Calu3 (cell line): ENCODE measurements around the gene TMTC2. TPM values are rescaled to one million over a fixed set of nuclear protein-coding genes. Genes with fewer than 3 reads are reported as not detected.

Source experiments
- BruUV-seq: library from RNA; stranded (reverse); fragments of 400-500 nt; replicated peaks from 2 replicates; lab custom pipeline; 2021; lab: Mats Ljungman, UMichigan
- CTCF ChIA-PET: fragments of 300-600 bp; sonication (Branson Sonifier 250); formaldehyde crosslinking; loops from one replicate; lab custom pipeline; 2022; ENCODE audit warnings: antibody characterized with exemption; lab: Charles Lee
- DNase-seq: peaks from one replicate; pipeline ENCODE4 v3.0.0; 2022
- H3K27ac Mint-ChIP-seq: one replicate; pipeline ENCODE4 v1.8.0; 2022; ENCODE audit warnings: mixed read lengths; ENCODE audit not compliant: unreplicated experiment
- H3K27me3 Mint-ChIP-seq: one replicate; pipeline ENCODE4 v1.8.0; 2022; ENCODE audit warnings: mixed read lengths; ENCODE audit not compliant: unreplicated experiment
- H3K36me3 Mint-ChIP-seq: one replicate; pipeline ENCODE4 v1.8.0; 2022; ENCODE audit warnings: mild to moderate bottlenecking, moderate library complexity, mixed read lengths; ENCODE audit not compliant: insufficient read depth, unreplicated experiment
- H3K4me1 Mint-ChIP-seq: one replicate; pipeline ENCODE4 v1.8.0; 2022; ENCODE audit warnings: mild to moderate bottlenecking, low read depth, mixed read lengths; ENCODE audit not compliant: unreplicated experiment
- H3K4me3 Mint-ChIP-seq: one replicate; pipeline ENCODE4 v1.8.0; 2022; ENCODE audit warnings: mild to moderate bottlenecking, low read depth, moderate library complexity, mixed read lengths; ENCODE audit not compliant: unreplicated experiment
- H3K9me3 Mint-ChIP-seq: one replicate; pipeline ENCODE4 v1.8.0; 2022; ENCODE audit warnings: low read depth, mixed read lengths; ENCODE audit not compliant: unreplicated experiment
- CTCF ChIP-seq: fragments of 200-600 bp; IDR thresholded peaks from one replicate; pipeline ENCODE4 v1.8.0; 2022; ENCODE audit warnings: antibody characterized with exemption; ENCODE audit not compliant: unreplicated experiment
- intact Hi-C: fragments of 100-400 bp; cut with micrococcal nuclease; formaldehyde crosslinking; loops from one replicate; pipeline ENCODE4 v1.10.0; 2022; ENCODE audit not compliant: unreplicated experiment
- total RNA-seq: library from RNA; stranded (reverse); gene quantifications from 2 replicates; pipeline ENCODE4 v1.2.3, GENCODE V29; 2022

TMTC2 gene
- total RNA-seq, 1 experiment from 2014 or later, result 31.2 TPM

GRCh38 chr12:82877963-82878362, 191.3 kb downstream of the TMTC2 start:
- no peaks in the 10 kb centered on the region for H3K27me3 Mint-ChIP-seq
- CTCF ChIA-PET, result no interaction called here
- H3K36me3 Mint-ChIP-seq, result no peaks in the 10 kb centered on the region
- intact Hi-C loops, result no loop called here
- no peak overlapping the region for H3K4me3 Mint-ChIP-seq
- no peak for DNase-seq
- no peaks in the 10 kb centered on the region for H3K9me3 Mint-ChIP-seq
- BruUV-seq, result no TSS peak
- TF ChIP-seq CTCF, result no peak
- H3K27ac Mint-ChIP-seq, result no peak overlapping the region
- H3K4me1 Mint-ChIP-seq, result no peaks in the 10 kb centered on the region

GRCh38 chr12:82880442-82880901, 193.8 kb downstream of the TMTC2 start:
- Mint-ChIP-seq H3K36me3 (no peaks in the 10 kb centered on the region), H3K4me1 (no peaks in the 10 kb centered on the region), H3K27me3 (no peaks in the 10 kb centered on the region), H3K9me3 (no peaks in the 10 kb centered on the region), H3K4me3 (no peak overlapping the region), H3K27ac (no peak overlapping the region)
- BruUV-seq, result no TSS peak
- no peak for TF ChIP-seq CTCF
- CTCF ChIA-PET, result no interaction called here
- intact Hi-C loops, result no loop called here
- no peak for DNase-seq

- Mint-ChIP-seq H3K27ac (no peak overlapping the region), H3K4me1 (no peaks in the 10 kb centered on the region), H3K36me3 (no peaks in the 10 kb centered on the region), H3K9me3 (no peaks in the 10 kb centered on the region), H3K4me3 (no peak overlapping the region), H3K27me3 (no peaks in the 10 kb centered on the region)
- intact Hi-C loops, result no loop called here
- no peak for TF ChIP-seq CTCF
- no peak for DNase-seq
- CTCF ChIA-PET, result no interaction called here
- no TSS peak for BruUV-seq
Measured at GRCh38 chr12:82883394-82884355, 197.0 kb downstream of the TMTC2 start.

- no TSS peak for BruUV-seq
- intact Hi-C loops, result no loop called here
- Mint-ChIP-seq H3K36me3 (no peaks in the 10 kb centered on the region), H3K27ac (no peak overlapping the region), H3K9me3 (no peaks in the 10 kb centered on the region), H3K27me3 (no peaks in the 10 kb centered on the region), H3K4me1 (no peaks in the 10 kb centered on the region), H3K4me3 (no peak overlapping the region)
- CTCF ChIA-PET, result interaction anchor here (0.6 to 0.7 kb wide), 2 partner anchors 27 to 186 kb away, joined by 3 to 4 read pairs; no protein-coding TSS in a partner anchor
- no peak for DNase-seq
- no peak for TF ChIP-seq CTCF
Measured at GRCh38 chr12:82886671-82887340, 200.1 kb downstream of the TMTC2 start.
